HepG2 (cell line): ENCODE measurements around the gene CALD1. TPM values are rescaled to one million over a fixed set of nuclear protein-coding genes. Genes with fewer than 3 reads are reported as not detected.

ENCODE experiments used
- ARID3A ChIP-seq: IDR thresholded peaks from 2 replicates; pipeline ENCODE4 v1.6.1; 2012; ENCODE audit warnings: low read depth, low read length, improper control_type of control experiment
- BCL3 ChIP-seq: sonication (generic); formaldehyde crosslinking; IDR thresholded peaks from 2 replicates; pipeline ENCODE4 v1.5.1; 2020; ENCODE audit warnings: mild to moderate bottlenecking, missing genetic modification reagents, moderate library complexity
- EED ChIP-seq: sonication (generic); formaldehyde crosslinking; IDR thresholded peaks from 2 replicates; pipeline ENCODE4 v1.5.0; 2020; ENCODE audit warnings: mild to moderate bottlenecking, missing genetic modification reagents
- FOXJ3 ChIP-seq: sonication (generic); formaldehyde crosslinking; IDR thresholded peaks from 2 replicates; pipeline ENCODE4 v1.4.0; 2020; ENCODE audit warnings: missing genetic modification reagents, mild to moderate bottlenecking, borderline replicate concordance
- KDM5B ChIP-seq: sonication (generic); formaldehyde crosslinking; IDR thresholded peaks from 2 replicates; pipeline ENCODE4 v1.4.0; 2020; ENCODE audit warnings: missing genetic modification reagents, mild to moderate bottlenecking, borderline replicate concordance
- MZF1 ChIP-seq: sonication (generic); formaldehyde crosslinking; IDR thresholded peaks from 2 replicates; pipeline ENCODE4 v1.8.1; 2023; ENCODE audit warnings: mild to moderate bottlenecking, missing genetic modification reagents, borderline replicate concordance
- PAXIP1 ChIP-seq: sonication (generic); formaldehyde crosslinking; conservative IDR thresholded peaks from 2 replicates; pipeline ENCODE4 v1.4.0; 2020; ENCODE audit warnings: mild to moderate bottlenecking, missing genetic modification reagents, moderate library complexity
- RERE ChIP-seq: IDR thresholded peaks from 2 replicates; pipeline ENCODE4 v1.6.1; 2016; ENCODE audit warnings: low read depth, missing genetic modification reagents, missing compliant biosample characterization
- RFX1 ChIP-seq: fragments of 450-650 bp; IDR thresholded peaks from 2 replicates; pipeline ENCODE4 v1.6.1; 2017
- RFXAP ChIP-seq: sonication (generic); formaldehyde crosslinking; IDR thresholded peaks from 2 replicates; pipeline ENCODE4 v1.4.0; 2020; ENCODE audit warnings: missing genetic modification reagents, borderline replicate concordance
- ZFP36 ChIP-seq: fragments of 150-350 bp; IDR thresholded peaks from 2 replicates; pipeline ENCODE4 v1.6.1; 2018; ENCODE audit warnings: borderline replicate concordance, low read length, low read depth; ENCODE audit not compliant: partially characterized antibody
- ZFP37 ChIP-seq: sonication (generic); formaldehyde crosslinking; IDR thresholded peaks from 2 replicates; pipeline ENCODE4 v1.4.0; 2020; ENCODE audit warnings: missing genetic modification reagents, borderline replicate concordance
- ZMYM3 ChIP-seq: sonication (generic); formaldehyde crosslinking; IDR thresholded peaks from 2 replicates; pipeline ENCODE4 v1.5.1; 2020; ENCODE audit warnings: mild to moderate bottlenecking, missing genetic modification reagents
- ZNF121 ChIP-seq: sonication (generic); formaldehyde crosslinking; IDR thresholded peaks from 2 replicates; pipeline ENCODE4 v1.5.0; 2020; ENCODE audit warnings: mild to moderate bottlenecking, missing genetic modification reagents
- polyA plus RNA-seq, 8 experiments: library from polyadenylated mRNA; depleted of rRNA in 3 of 8; stranded (reverse) in 7 of 8; unstranded in 1 of 8; fragments of >200 nt; fragmentation: Illumina TruSeq in 4 of 8; extraction: Trizol in 4 of 8; gene quantifications; 2 replicates each; pipeline versions ENCODE4 v1.2.1 to v1.2.3, GENCODE V29; 2011 to 2016; ENCODE audit warnings: low read depth in 4 of 8, missing spikeins in 1 of 8, mixed read lengths in 1 of 8; ENCODE audit not compliant: insufficient read depth in 1 of 8
- total RNA-seq, 5 experiments: library from RNA; depleted of rRNA; stranded (reverse); fragments of >200 nt; fragmentation: Illumina TruSeq; extraction: Trizol; gene quantifications; 2 replicates each; pipeline ENCODE4 v1.2.3, GENCODE V29; 2016; ENCODE audit warnings: low read depth in 1 of 5

CALD1 gene
- total and polyA plus RNA-seq, 2 of the 13 experiments (the other 11 are each of a cell fraction or from before 2014, with no cell fraction given) = 53.0 to 112 TPM

GRCh38 chr7:134986363-134987251, 207.2 kb downstream of the CALD1 start, which contains the start of gene AGBL3 (continued):
- TF ChIP-seq RERE (CRISPR knock-in tag) = no peak
- TF ChIP-seq FOXJ3 (CRISPR knock-in tag) = no peak
- TF ChIP-seq ZFP37 (CRISPR knock-in tag) = no peak
- TF ChIP-seq BCL3 (CRISPR knock-in tag) = 0 out of 2 replicates have a peak, but pooled peaks have one; percentile 67
- TF ChIP-seq ZNF121 (CRISPR knock-in tag) = peak; percentile 40; the same call in 1 of the 2 replicates
- TF ChIP-seq EED (CRISPR knock-in tag) = 0 out of 2 replicates have a peak, but pooled peaks have one; percentile 81
- peak; percentile 76 for TF ChIP-seq RFX1
- TF ChIP-seq ARID3A = no peak
- TF ChIP-seq ZMYM3 (CRISPR knock-in tag) = no peak
- TF ChIP-seq KDM5B (CRISPR knock-in tag) = peak; percentile 93
- TF ChIP-seq MZF1 (CRISPR knock-in tag) = no peak
- TF ChIP-seq RFXAP (CRISPR knock-in tag) = peak; percentile 78; the same call in 1 of the 2 replicates
- TF ChIP-seq ZFP36 = no peak
- TF ChIP-seq PAXIP1 (CRISPR knock-in tag) = peak; percentile 70
